ENCODE measurements around the gene IZUMO1. TPM values are rescaled to one million over a fixed set of nuclear protein-coding genes. Genes with fewer than 3 reads are reported as not detected.
"Not testable (repeated sequence)": the region's sequence is repeated elsewhere in the genome, so short reads cannot be mapped to it uniquely, and the experiment has no call there.

IZUMO1 gene
- total and polyA plus RNA-seq, 2 of the 8 experiments (the other 6 are each of a cell fraction or from before 2014, with no cell fraction given): 0.33 to 1.8 TPM

DNA sequence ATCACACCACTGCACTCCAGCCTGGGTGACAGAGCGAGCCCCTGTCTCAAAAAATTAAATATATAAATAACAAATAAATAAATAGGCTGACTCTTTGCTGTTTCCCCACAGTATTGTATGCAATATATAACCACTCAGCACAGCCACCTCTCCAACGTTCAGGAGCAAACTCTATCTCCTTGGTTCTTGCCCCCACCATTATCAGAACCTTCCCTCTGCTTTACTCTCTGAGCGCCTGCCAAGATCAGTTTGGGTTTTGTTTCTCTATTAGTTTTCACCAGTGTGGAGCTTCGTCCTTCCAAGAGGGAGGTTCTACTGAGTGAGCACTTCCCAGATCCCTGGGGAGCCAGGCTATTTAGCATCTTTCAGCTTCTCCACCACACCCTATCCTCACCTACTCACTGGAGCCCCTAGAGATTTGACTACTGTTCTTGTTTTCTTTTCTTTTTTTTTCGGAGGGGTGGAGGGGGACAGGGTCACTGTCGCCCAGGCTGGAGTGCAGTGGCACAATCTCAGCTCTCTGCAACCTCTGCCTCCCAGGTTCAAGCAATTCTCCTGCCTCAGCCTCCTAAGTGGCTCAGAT, 21.6 kb upstream of the IZUMO1 start:
- not testable (repeated sequence) for H3K9me3 ChIP-seq (ENCODE audit: insufficient read depth in 2 of 2, low read depth in 1 of 2, low read length in 1 of 2); H2BK12ac ChIP-seq (ENCODE audit: low read depth, low read length); H3K79me1 ChIP-seq (ENCODE audit: low read depth, low read length); H4K20me1 ChIP-seq (replicated peaks in 1 of 2; ENCODE audit: control insufficient read depth in 1 of 2, insufficient read depth in 2 of 2, low read length in 2 of 2); H2BK120ac ChIP-seq (replicated peaks; ENCODE audit: low read depth, low read length); H4K91ac ChIP-seq (replicated peaks; ENCODE audit: insufficient read length, low read length); H2BK20ac ChIP-seq (ENCODE audit: low read length); H3K27me3 ChIP-seq (replicated peaks in 1 of 4; ENCODE audit: control insufficient read depth in 3 of 4, extremely low read depth in 1 of 4, insufficient read depth in 3 of 4, low read length in 3 of 4); H2AFZ ChIP-seq (ENCODE audit: low read length); H3K18ac ChIP-seq (ENCODE audit: extremely low read depth, low read length); H3K27ac ChIP-seq (ENCODE audit: low read depth, low read length); DNase-seq (ENCODE audit: low read depth in 1 of 2, low spot score in 2 of 2); H3K9ac ChIP-seq (replicated peaks in 1 of 4; ENCODE audit: extremely low read depth in 1 of 4, low read depth in 3 of 4, low read length in 3 of 4); H2BK15ac ChIP-seq (ENCODE audit: low read length); H3K4me1 ChIP-seq (replicated peaks in 1 of 4; ENCODE audit: control insufficient read depth in 3 of 4, insufficient read depth in 4 of 4, low read length in 3 of 4); H3K14ac ChIP-seq (ENCODE audit: insufficient read length); FAIRE-seq; H2AK5ac ChIP-seq (ENCODE audit: low read depth, low read length); H2BK5ac ChIP-seq (ENCODE audit: low read depth, low read length); H3K4ac ChIP-seq (replicated peaks; ENCODE audit: insufficient read length, low read depth, low read length); H3K23ac ChIP-seq (ENCODE audit: insufficient read length); H4K8ac ChIP-seq (ENCODE audit: extremely low read depth, insufficient read depth, low read length); H3K23me2 ChIP-seq (ENCODE audit: low read depth, low read length); H4K5ac ChIP-seq (ENCODE audit: insufficient read length, low read depth, low read length); H3K4me2 ChIP-seq (ENCODE audit: insufficient read depth in 1 of 2, low read depth in 2 of 2, low read length in 2 of 2); H3K36me3 ChIP-seq (ENCODE audit: control insufficient read depth in 2 of 4, insufficient read depth in 4 of 4, low read length in 3 of 4); H3K4me3 ChIP-seq (ENCODE audit: extremely low read depth in 1 of 4, insufficient read depth in 2 of 4, low read depth in 3 of 4, low read length in 4 of 4); H3K56ac ChIP-seq (replicated peaks; ENCODE audit: insufficient read length, low read depth, low read length); H3K79me2 ChIP-seq (ENCODE audit: control insufficient read depth in 1 of 2, insufficient read depth in 2 of 2, low read length in 2 of 2)
- ChIA-PET POLR2A (ENCODE audit: partially characterized antibody) (interaction anchor here (0.6 to 5.0 kb wide), 4 partner anchors 9 to 185 kb away, joined by 3 to 39 read pairs (median 4); partner anchors contain the start of genes CA11 and FUT2), CTCF (ENCODE audit: partially characterized antibody) (interaction anchor here (0.7 to 1.5 kb wide), 6 partner anchors 9 to 111 kb away, joined by 3 to 5 read pairs (median 4); no protein-coding TSS in a partner anchor)
- WGBS, 2 experiments (ENCODE audit: extremely low coverage in 1 of 2, insufficient coverage in 1 of 2, insufficient read length in 1 of 2, insufficient replicate concordance in 2 of 2, low coverage in 1 of 2, low lambda C conversion rate in 2 of 2, missing lambda C conversion rate in 1 of 2): 72% methylated on average over 6 of the region's 6 CpGs; no CpG with 5 or more reads in 1 of the 2 experiments

- H3K4me2 ChIP-seq (ENCODE audit: insufficient read depth in 1 of 2, low read depth in 2 of 2, low read length in 2 of 2); H3K4me3 ChIP-seq (ENCODE audit: extremely low read depth in 1 of 4, insufficient read depth in 2 of 4, low read depth in 3 of 4, low read length in 4 of 4); H3K9ac ChIP-seq (replicated peaks in 1 of 4; ENCODE audit: extremely low read depth in 1 of 4, low read depth in 3 of 4, low read length in 3 of 4); H4K8ac ChIP-seq (ENCODE audit: extremely low read depth, insufficient read depth, low read length); H3K79me2 ChIP-seq (ENCODE audit: control insufficient read depth in 1 of 2, insufficient read depth in 2 of 2, low read length in 2 of 2); H4K5ac ChIP-seq (ENCODE audit: insufficient read length, low read depth, low read length); H2BK20ac ChIP-seq (ENCODE audit: low read length); H3K23ac ChIP-seq (ENCODE audit: insufficient read length); H3K9me3 ChIP-seq (ENCODE audit: insufficient read depth in 2 of 2, low read depth in 1 of 2, low read length in 1 of 2); H2AFZ ChIP-seq (ENCODE audit: low read length); H3K27me3 ChIP-seq (replicated peaks in 1 of 4; ENCODE audit: control insufficient read depth in 3 of 4, extremely low read depth in 1 of 4, insufficient read depth in 3 of 4, low read length in 3 of 4); H3K36me3 ChIP-seq (ENCODE audit: control insufficient read depth in 2 of 4, insufficient read depth in 4 of 4, low read length in 3 of 4); H2BK12ac ChIP-seq (ENCODE audit: low read depth, low read length); H2BK15ac ChIP-seq (ENCODE audit: low read length); DNase-seq (ENCODE audit: low read depth in 1 of 2, low spot score in 2 of 2); H3K56ac ChIP-seq (replicated peaks; ENCODE audit: insufficient read length, low read depth, low read length); H3K4me1 ChIP-seq (replicated peaks in 1 of 4; ENCODE audit: control insufficient read depth in 3 of 4, insufficient read depth in 4 of 4, low read length in 3 of 4); H3K79me1 ChIP-seq (ENCODE audit: low read depth, low read length); H2AK5ac ChIP-seq (ENCODE audit: low read depth, low read length); H3K23me2 ChIP-seq (ENCODE audit: low read depth, low read length); H4K20me1 ChIP-seq (replicated peaks in 1 of 2; ENCODE audit: control insufficient read depth in 1 of 2, insufficient read depth in 2 of 2, low read length in 2 of 2); H2BK5ac ChIP-seq (ENCODE audit: low read depth, low read length); H3K14ac ChIP-seq (ENCODE audit: insufficient read length); H3K27ac ChIP-seq (ENCODE audit: low read depth, low read length); H3K4ac ChIP-seq (replicated peaks; ENCODE audit: insufficient read length, low read depth, low read length); FAIRE-seq; H4K91ac ChIP-seq (replicated peaks; ENCODE audit: insufficient read length, low read length); H3K18ac ChIP-seq (ENCODE audit: extremely low read depth, low read length); H2BK120ac ChIP-seq (replicated peaks; ENCODE audit: low read depth, low read length): not testable (repeated sequence)
- POLR2A ChIA-PET (ENCODE audit: partially characterized antibody): interaction anchor here (1.0 to 1.9 kb wide), 6 partner anchors 10 to 27 kb away, joined by 3 to 8 read pairs (median 4); partner anchors contain the start of gene IZUMO1
- 63% methylated on average over 5 of the region's 5 CpGs; no CpG with 5 or more reads in 1 of the 2 experiments for WGBS, 2 experiments (ENCODE audit: extremely low coverage in 1 of 2, insufficient coverage in 1 of 2, insufficient read length in 1 of 2, insufficient replicate concordance in 2 of 2, low coverage in 1 of 2, low lambda C conversion rate in 2 of 2, missing lambda C conversion rate in 1 of 2)
- CTCF ChIA-PET (ENCODE audit: partially characterized antibody): interaction anchor here (0.9 to 2.6 kb wide), 3 partner anchors 22 to 76 kb away, joined by 3 to 6 read pairs (median 4); no protein-coding TSS in a partner anchor
Observed at GRCh38 chr19:48765816-48766215, 19.1 kb upstream of the IZUMO1 start.
